HUES48 (cell line): Measurements from ENCODE around the gene CAMSAP2.
"Not testable (repeated sequence)": the region's sequence is repeated elsewhere in the genome, so short reads cannot be mapped to it uniquely, and the experiment has no call there.

Source experiments
- H3K27ac ChIP-seq: one replicate; pipeline ENCODE4 v1.7.0; 2013; ENCODE audit warnings: low read depth, low read length, inconsistent platforms
- H3K27me3 ChIP-seq: 2 replicates; pipeline ENCODE4 v1.6.1; 2013; ENCODE audit warnings: mild to moderate bottlenecking, low read length; ENCODE audit not compliant: control insufficient read depth, insufficient read depth
- H3K36me3 ChIP-seq: 2 replicates; pipeline ENCODE4 v1.6.1; 2013; ENCODE audit warnings: low read length; ENCODE audit not compliant: control insufficient read depth, insufficient read depth
- H3K4me1 ChIP-seq: 2 replicates; pipeline ENCODE4 v1.6.1; 2013; ENCODE audit warnings: mild to moderate bottlenecking, low read length; ENCODE audit not compliant: control insufficient read depth, insufficient read depth
- H3K4me3 ChIP-seq: 2 replicates; pipeline ENCODE4 v1.5.1; 2013; ENCODE audit warnings: mild to moderate bottlenecking, low read depth, low read length
- H3K9ac ChIP-seq: 2 replicates; pipeline ENCODE4 v1.6.1; 2013; ENCODE audit warnings: mild to moderate bottlenecking, low read depth, low read length, moderate library complexity
- H3K9me3 ChIP-seq: 2 replicates; pipeline ENCODE4 v1.6.1; 2013; ENCODE audit warnings: low read length; ENCODE audit not compliant: control insufficient read depth, insufficient read depth

Gene CAMSAP2

GRCh38 chr1:200808846-200809245 is 70.2 kb downstream of the CAMSAP2 start:
- Histone ChIP-seq H3K27ac (no peak overlapping the region), H3K27me3 (no peaks in the 10 kb centered on the region), H3K4me1 (peaks cover 2% of the 10 kb centered on the region; the same call in 1 of the 2 replicates), H3K9me3 (no peaks in the 10 kb centered on the region), H3K36me3 (peaks cover 28% of the 10 kb centered on the region), H3K9ac (no peak overlapping the region), H3K4me3 (no peak overlapping the region)

- Histone ChIP-seq H3K4me1 (no peaks in the 10 kb centered on the region), H3K4me3 (no peak overlapping the region), H3K27me3 (no peaks in the 10 kb centered on the region), H3K9ac (no peak overlapping the region), H3K9me3 (no peaks in the 10 kb centered on the region), H3K27ac (no peak overlapping the region), H3K36me3 (peaks cover 36% of the 10 kb centered on the region)
Observed at GRCh38 chr1:200811704-200812103, 73.0 kb downstream of the CAMSAP2 start.

- H3K9ac ChIP-seq, H3K4me3 ChIP-seq, H3K27me3 ChIP-seq, H3K4me1 ChIP-seq, H3K9me3 ChIP-seq, H3K27ac ChIP-seq: not testable (repeated sequence)
- peaks cover 12% of the 10 kb centered on the region for H3K36me3 ChIP-seq
Observed at GRCh38 chr1:200816624-200817224, 78.0 kb downstream of the CAMSAP2 start.

- H3K27me3 ChIP-seq, result no peaks in the 10 kb centered on the region
- H3K27ac ChIP-seq, result no peak overlapping the region
- H3K9me3 ChIP-seq, result no peaks in the 10 kb centered on the region
- no peak overlapping the region for H3K4me3 ChIP-seq
- H3K36me3 ChIP-seq, result peaks cover 12% of the 10 kb centered on the region
- H3K9ac ChIP-seq, result no peak overlapping the region
- no peaks in the 10 kb centered on the region for H3K4me1 ChIP-seq
Observed at GRCh38 chr1:200818248-200818647, 79.6 kb downstream of the CAMSAP2 start.

- Histone ChIP-seq H3K36me3 (peaks cover 12% of the 10 kb centered on the region), H3K9me3 (no peaks in the 10 kb centered on the region), H3K4me3 (no peak overlapping the region), H3K27ac (no peak overlapping the region), H3K9ac (no peak overlapping the region), H3K27me3 (no peaks in the 10 kb centered on the region), H3K4me1 (no peaks in the 10 kb centered on the region)
Observed at GRCh38 chr1:200819726-200820125, 81.0 kb downstream of the CAMSAP2 start.

- Histone ChIP-seq H3K4me3 (no peak overlapping the region), H3K9ac (no peak overlapping the region), H3K9me3 (no peaks in the 10 kb centered on the region), H3K36me3 (peaks cover 19% of the 10 kb centered on the region), H3K27ac (no peak overlapping the region), H3K4me1 (peaks cover 7% of the 10 kb centered on the region), H3K27me3 (no peaks in the 10 kb centered on the region)
Observed at GRCh38 chr1:200831091-200831490, 92.4 kb downstream of the CAMSAP2 start.

- no peak overlapping the region for H3K4me3 ChIP-seq
- no peaks in the 10 kb centered on the region for H3K9me3 ChIP-seq
- H3K9ac ChIP-seq, result no peak overlapping the region
- H3K27me3 ChIP-seq, result no peaks in the 10 kb centered on the region
- H3K36me3 ChIP-seq, result peaks cover 19% of the 10 kb centered on the region
- H3K4me1 ChIP-seq, result no peaks in the 10 kb centered on the region
- no peak overlapping the region for H3K27ac ChIP-seq
Observed at GRCh38 chr1:200834383-200834782, 95.7 kb downstream of the CAMSAP2 start.

GRCh38 chr1:200836213-200836612 is 97.5 kb downstream of the CAMSAP2 start:
- H3K27ac ChIP-seq, result no peak overlapping the region
- no peak overlapping the region for H3K4me3 ChIP-seq
- H3K4me1 ChIP-seq, result no peaks in the 10 kb centered on the region
- H3K27me3 ChIP-seq, result no peaks in the 10 kb centered on the region
- H3K9me3 ChIP-seq, result no peaks in the 10 kb centered on the region
- H3K9ac ChIP-seq, result no peak overlapping the region
- peaks cover 19% of the 10 kb centered on the region for H3K36me3 ChIP-seq

GRCh38 chr1:200837931-200838571 is 99.4 kb downstream of the CAMSAP2 start:
- no peaks in the 10 kb centered on the region for H3K27me3 ChIP-seq
- H3K9ac ChIP-seq, result no peak overlapping the region
- no peaks in the 10 kb centered on the region for H3K4me1 ChIP-seq
- H3K9me3 ChIP-seq, result no peaks in the 10 kb centered on the region
- H3K4me3 ChIP-seq, result no peak overlapping the region
- H3K36me3 ChIP-seq, result peaks cover 16% of the 10 kb centered on the region
- H3K27ac ChIP-seq, result no peak overlapping the region

GRCh38 chr1:200838676-200839445 is 100.2 kb downstream of the CAMSAP2 start:
- no peak overlapping the region for H3K27ac ChIP-seq
- H3K9ac ChIP-seq, result no peak overlapping the region
- no peaks in the 10 kb centered on the region for H3K27me3 ChIP-seq
- no peaks in the 10 kb centered on the region for H3K9me3 ChIP-seq
- H3K4me1 ChIP-seq, result no peaks in the 10 kb centered on the region
- H3K36me3 ChIP-seq, result peaks cover 15% of the 10 kb centered on the region
- H3K4me3 ChIP-seq, result no peak overlapping the region

GRCh38 chr1:200845360-200845759 is 106.7 kb downstream of the CAMSAP2 start:
- Histone ChIP-seq H3K4me3 (no peak overlapping the region), H3K27me3 (no peaks in the 10 kb centered on the region), H3K9me3 (no peaks in the 10 kb centered on the region), H3K36me3 (peaks cover 55% of the 10 kb centered on the region), H3K27ac (no peak overlapping the region), H3K4me1 (peaks cover 12% of the 10 kb centered on the region; the same call in 1 of the 2 replicates), H3K9ac (no peak overlapping the region)
